Neuronal stem cell (in vitro differentiated cells): ENCODE results near the gene RAB17.

Source experiments
- DNase-seq: peaks from one replicate; pipeline ENCODE4 v3.0.0-alpha.2; 2013; ENCODE audit warnings: low spot score
- H2AFZ ChIP-seq: one replicate; pipeline ENCODE4 v1.6.1; 2013; ENCODE audit warnings: mild to moderate bottlenecking, low read length, inconsistent platforms
- H2AK5ac ChIP-seq: 2 replicates; pipeline ENCODE4 v1.6.1; 2013; ENCODE audit warnings: low read depth, mild to moderate bottlenecking, inconsistent platforms, low read length, moderate library complexity, mixed read lengths
- H2BK120ac ChIP-seq: 2 replicates; pipeline ENCODE4 v1.6.1; 2013; ENCODE audit warnings: low read depth, mild to moderate bottlenecking, inconsistent platforms, low read length, moderate library complexity, mixed read lengths
- H2BK12ac ChIP-seq: one replicate; pipeline ENCODE4 v1.6.1; 2013; ENCODE audit warnings: low read length, inconsistent platforms
- H2BK15ac ChIP-seq: 2 replicates; pipeline ENCODE4 v1.6.1; 2013; ENCODE audit warnings: mild to moderate bottlenecking, low read length, inconsistent platforms, mixed read lengths
- H2BK5ac ChIP-seq: one replicate; pipeline ENCODE4 v1.6.1; 2013; ENCODE audit warnings: inconsistent platforms, mild to moderate bottlenecking, low read length, moderate library complexity
- H3K14ac ChIP-seq: one replicate; pipeline ENCODE4 v1.6.1; 2013; ENCODE audit warnings: low read length, inconsistent platforms
- H3K18ac ChIP-seq: 2 replicates; pipeline ENCODE4 v1.6.1; 2013; ENCODE audit warnings: low read length, inconsistent platforms
- H3K23ac ChIP-seq: 2 replicates; pipeline ENCODE4 v1.6.1; 2013; ENCODE audit warnings: low read depth, mild to moderate bottlenecking, mixed read lengths, low read length, inconsistent platforms; ENCODE audit not compliant: poor library complexity
- H3K27ac ChIP-seq: replicated peaks from 3 replicates; pipeline ENCODE4 v1.5.1; 2013; ENCODE audit warnings: low read length, inconsistent platforms
- H3K27me3 ChIP-seq, 3 experiments: 2 replicates each; pipeline ENCODE4 v1.6.1; 2013; ENCODE audit warnings: low read length in 3 of 3, mild to moderate bottlenecking in 2 of 3, inconsistent platforms in 1 of 3, low read depth in 1 of 3, mixed read lengths in 1 of 3, moderate library complexity in 1 of 3; ENCODE audit not compliant: control insufficient read depth in 3 of 3, insufficient read depth in 3 of 3
- H3K36me3 ChIP-seq, 2 donors: replicated peaks in 1 of 2; 2 replicates each; pipeline ENCODE4 v1.6.1; 2013; ENCODE audit warnings: low read length in 2 of 2; ENCODE audit not compliant: control insufficient read depth in 2 of 2, insufficient read depth in 2 of 2
- H3K4ac ChIP-seq: 2 replicates; pipeline ENCODE4 v1.6.1; 2013; ENCODE audit warnings: inconsistent platforms, mild to moderate bottlenecking, low read length, moderate library complexity
- H3K4me1 ChIP-seq, 2 donors: 1 replicate in 1 of 2; 2 replicates in 1 of 2; pipeline ENCODE4 v1.6.1; 2013; ENCODE audit warnings: low read length in 2 of 2, low read depth in 1 of 2; ENCODE audit not compliant: control insufficient read depth in 2 of 2, insufficient read depth in 1 of 2
- H3K4me2 ChIP-seq: one replicate; pipeline ENCODE4 v1.6.1; 2013; ENCODE audit warnings: mild to moderate bottlenecking, low read length, inconsistent platforms; ENCODE audit not compliant: insufficient read depth, poor library complexity, severe bottlenecking
- H3K4me3 ChIP-seq, 2 donors: 2 replicates each; pipeline ENCODE4 v1.5.1; 2013; ENCODE audit warnings: low read length in 2 of 2, mild to moderate bottlenecking in 2 of 2, inconsistent platforms in 1 of 2, moderate library complexity in 1 of 2
- H3K79me1 ChIP-seq: one replicate; pipeline ENCODE4 v1.6.1; 2013; ENCODE audit warnings: low read depth, mild to moderate bottlenecking, inconsistent platforms, low read length, moderate library complexity
- H3K9ac ChIP-seq: one replicate; pipeline ENCODE4 v1.6.1; 2013; ENCODE audit warnings: mild to moderate bottlenecking, low read depth, low read length, inconsistent platforms; ENCODE audit not compliant: poor library complexity
- H3K9me3 ChIP-seq, 2 donors: replicated peaks in 1 of 2; 2 replicates each; pipeline versions ENCODE3 to v1.6.1; 2013; ENCODE audit warnings: low read length in 2 of 2, mild to moderate bottlenecking in 2 of 2, inconsistent platforms in 1 of 2, low read depth in 1 of 2, mixed read lengths in 1 of 2, moderate library complexity in 1 of 2; ENCODE audit not compliant: control insufficient read depth in 2 of 2, insufficient read depth in 1 of 2
- H4K8ac ChIP-seq: one replicate; pipeline ENCODE4 v1.6.1; 2013; ENCODE audit warnings: low read depth, mild to moderate bottlenecking, inconsistent platforms, low read length, moderate library complexity
- H4K91ac ChIP-seq: one replicate; pipeline ENCODE4 v1.6.1; 2013; ENCODE audit warnings: low read length, low read depth, mild to moderate bottlenecking, inconsistent platforms; ENCODE audit not compliant: poor library complexity
- WGBS, 2 donors: extraction: QIAGEN DNeasy Blood & Tissue Kit; methylation state at CpG; one replicate each; pipeline ENCODE4 v1.1.7; 2013; ENCODE audit warnings: missing lambda C conversion rate in 2 of 2, mixed read lengths in 1 of 2; ENCODE audit not compliant: insufficient read length in 2 of 2, insufficient replicate concordance in 1 of 2; ENCODE audit errors: extremely low coverage in 2 of 2; 5-methylcytosine and 5-hydroxymethylcytosine counted together

RAB17 gene

GRCh38 chr2:237603049-237603717 lies 12.6 kb upstream of the RAB17 start:
- Histone ChIP-seq H2AK5ac (no peak overlapping the region), H4K91ac (no peak overlapping the region), H3K23ac (no peak overlapping the region), H3K27me3 (peaks cover 0 to 3% (median 2%) of the 10 kb centered on the region in 3 experiments), H3K4me3 (no peak overlapping the region), H3K4me2 (no peak overlapping the region), H3K9ac (no peak overlapping the region), H3K36me3 (no peaks in the 10 kb centered on the region), H3K9me3 (peaks cover 3 to 6% of the 10 kb centered on the region in 2 donors), H3K79me1 (no peaks in the 10 kb centered on the region), H2BK120ac (no peak overlapping the region), H2AFZ (peak overlapping the region; percentile 82), H2BK15ac (no peak overlapping the region), H2BK12ac (peak overlapping the region; percentile 48), H2BK5ac (no peak overlapping the region), H3K4ac (no peak overlapping the region), H3K27ac (no peak overlapping the region), H3K14ac (no peak overlapping the region), H4K8ac (no peak overlapping the region), H3K18ac (peak overlapping the region; percentile 21), H3K4me1 (peaks cover 6 to 11% of the 10 kb centered on the region in 2 donors)
- no CpG with 5 or more reads among the region's 13 CpGs for WGBS, 2 donors
- DNase-seq = no peak

GRCh38 chr2:237602409-237602808 lies 11.9 kb upstream of the RAB17 start:
- DNase-seq = no peak

GRCh38 chr2:237601453-237602116 lies 11.1 kb upstream of the RAB17 start:
- peaks cover 0 to 3% (median 2%) of the 10 kb centered on the region in 3 experiments for H3K27me3 ChIP-seq
- no peak overlapping the region for H3K27ac ChIP-seq
- H3K4ac ChIP-seq = no peak overlapping the region
- H4K8ac ChIP-seq = no peak overlapping the region
- no peaks in the 10 kb centered on the region for H3K36me3 ChIP-seq
- no peak overlapping the region for H3K18ac ChIP-seq
- no peak overlapping the region for H2BK120ac ChIP-seq
- DNase-seq = no peak
- no peak overlapping the region for H3K9ac ChIP-seq
- peaks cover 3 to 6% of the 10 kb centered on the region in 2 donors for H3K9me3 ChIP-seq
- H2AK5ac ChIP-seq = no peak overlapping the region
- no peak overlapping the region for H2AFZ ChIP-seq
- H3K14ac ChIP-seq = no peak overlapping the region
- no peak overlapping the region for H2BK12ac ChIP-seq
- no peak overlapping the region for H3K23ac ChIP-seq
- no peaks in the 10 kb centered on the region for H3K79me1 ChIP-seq
- no peak overlapping the region for H4K91ac ChIP-seq
- H3K4me3 ChIP-seq = no peak overlapping the region
- H3K4me1 ChIP-seq = peaks cover 6 to 11% of the 10 kb centered on the region in 2 donors
- H3K4me2 ChIP-seq = no peak overlapping the region
- H2BK5ac ChIP-seq = no peak overlapping the region
- no peak overlapping the region for H2BK15ac ChIP-seq
- WGBS, 2 donors = no CpG with 5 or more reads among the region's 14 CpGs

More at GRCh38 chr2:237602409-237602808, 11.9 kb upstream of the RAB17 start:
- Histone ChIP-seq H3K18ac (no peak overlapping the region), H4K8ac (no peak overlapping the region), H3K4me3 (no peak overlapping the region), H3K4ac (no peak overlapping the region), H3K9me3 (peaks cover 3 to 6% of the 10 kb centered on the region in 2 donors), H2AK5ac (no peak overlapping the region), H3K27me3 (peaks cover 0 to 3% (median 2%) of the 10 kb centered on the region in 3 experiments), H3K4me1 (peaks cover 6 to 11% of the 10 kb centered on the region in 2 donors), H2AFZ (no peak overlapping the region), H3K27ac (no peak overlapping the region), H2BK12ac (no peak overlapping the region), H3K79me1 (no peaks in the 10 kb centered on the region), H3K36me3 (no peaks in the 10 kb centered on the region), H2BK15ac (no peak overlapping the region), H3K4me2 (no peak overlapping the region), H3K9ac (no peak overlapping the region), H3K23ac (no peak overlapping the region), H3K14ac (no peak overlapping the region), H4K91ac (no peak overlapping the region), H2BK5ac (no peak overlapping the region), H2BK120ac (no peak overlapping the region)
- WGBS, 2 donors = no CpG with 5 or more reads among the region's 7 CpGs

- H3K18ac ChIP-seq = peak overlapping the region; percentile 22
- H3K9me3 ChIP-seq = peaks cover 2 to 3% of the 10 kb centered on the region in 2 donors
- no peak overlapping the region for H2BK15ac ChIP-seq
- H2AFZ ChIP-seq = no peak overlapping the region
- no peak overlapping the region for H2BK120ac ChIP-seq
- H3K4me2 ChIP-seq = no peak overlapping the region
- H3K9ac ChIP-seq = no peak overlapping the region
- no peak overlapping the region for H4K91ac ChIP-seq
- no peak overlapping the region for H3K23ac ChIP-seq
- H3K36me3 ChIP-seq = no peaks in the 10 kb centered on the region
- no peaks in the 10 kb centered on the region for H3K79me1 ChIP-seq
- H3K4me3 ChIP-seq = no peak overlapping the region
- H2BK5ac ChIP-seq = no peak overlapping the region
- peaks cover 6 to 13% of the 10 kb centered on the region in 2 donors for H3K4me1 ChIP-seq
- no peak overlapping the region for H3K4ac ChIP-seq
- no CpG with 5 or more reads among the region's 16 CpGs for WGBS, 2 donors
- DNase-seq = no peak
- H3K27ac ChIP-seq = no peak overlapping the region
- no peak overlapping the region for H4K8ac ChIP-seq
- peak overlapping the region; percentile 12 for H2AK5ac ChIP-seq
- no peak overlapping the region for H2BK12ac ChIP-seq
- peaks cover 0 to 3% (median 2%) of the 10 kb centered on the region in 3 experiments for H3K27me3 ChIP-seq
- H3K14ac ChIP-seq = no peak overlapping the region
Measured at GRCh38 chr2:237600205-237600846, 9.8 kb upstream of the RAB17 start.
